H9 (cell line): Measurements from ENCODE around the gene ZNF366. TPM values are rescaled to one million over a fixed set of nuclear protein-coding genes. Genes with fewer than 3 reads are reported as not detected.

Experiments
- DNase-seq: peaks from one replicate; pipeline ENCODE4 v3.0.0-alpha.2; 2017
- H2AFZ ChIP-seq: one replicate; pipeline ENCODE4 v1.6.1; 2013; ENCODE audit warnings: mild to moderate bottlenecking, low read length, control low read depth, moderate library complexity
- H2AK5ac ChIP-seq: 2 replicates; pipeline ENCODE4 v1.6.1; 2013; ENCODE audit warnings: low read length, control low read depth, mixed read lengths; ENCODE audit not compliant: insufficient read length
- H2BK120ac ChIP-seq: one replicate; pipeline ENCODE4 v1.6.1; 2013; ENCODE audit warnings: low read depth, mild to moderate bottlenecking, low read length, control low read depth, inconsistent platforms; ENCODE audit not compliant: poor library complexity, severe bottlenecking
- H2BK12ac ChIP-seq: 2 replicates; pipeline ENCODE4 v1.6.1; 2013; ENCODE audit warnings: low read length, control low read depth, mixed read lengths, low read depth; ENCODE audit not compliant: insufficient read length
- H2BK15ac ChIP-seq: 2 replicates; pipeline ENCODE4 v1.6.1; 2013; ENCODE audit warnings: low read depth, low read length, control low read depth
- H2BK20ac ChIP-seq: one replicate; pipeline ENCODE4 v1.6.1; 2013; ENCODE audit warnings: low read depth, mild to moderate bottlenecking, low read length, control low read depth, inconsistent platforms; ENCODE audit not compliant: poor library complexity, severe bottlenecking
- H2BK5ac ChIP-seq: 2 replicates; pipeline ENCODE4 v1.6.1; 2013; ENCODE audit warnings: low read length, control low read depth, mixed read lengths; ENCODE audit not compliant: insufficient read length
- H3K14ac ChIP-seq: 2 replicates; pipeline ENCODE4 v1.6.1; 2013; ENCODE audit warnings: low read length, control low read depth; ENCODE audit not compliant: insufficient read depth
- H3K18ac ChIP-seq: 2 replicates; pipeline ENCODE4 v1.6.1; 2013; ENCODE audit warnings: low read depth, mild to moderate bottlenecking, mixed read lengths, low read length, control low read depth; ENCODE audit not compliant: insufficient read length
- H3K23ac ChIP-seq: 2 replicates; pipeline ENCODE4 v1.6.1; 2013; ENCODE audit warnings: low read length, control low read depth, mixed read lengths, low read depth; ENCODE audit not compliant: insufficient read length
- H3K23me2 ChIP-seq: 2 replicates; pipeline ENCODE4 v1.6.1; 2013; ENCODE audit warnings: low read depth, mild to moderate bottlenecking, mixed read lengths, low read length, control low read depth; ENCODE audit not compliant: insufficient read length, poor library complexity, severe bottlenecking
- H3K27ac ChIP-seq: 2 replicates; pipeline ENCODE4 v1.5.1; 2013; ENCODE audit warnings: low read length, control low read depth, mixed read lengths, low read depth; ENCODE audit not compliant: insufficient read length
- H3K27me3 ChIP-seq: 2 replicates; pipeline ENCODE4 v1.6.1; 2013; ENCODE audit warnings: low read length, control low read depth, inconsistent platforms; ENCODE audit not compliant: insufficient read depth
- H3K4ac ChIP-seq: 2 replicates; pipeline ENCODE4 v1.6.1; 2013; ENCODE audit warnings: low read depth, mild to moderate bottlenecking, control low read depth, inconsistent platforms, low read length, moderate library complexity
- H3K4me1 ChIP-seq: 2 replicates; pipeline ENCODE4 v1.6.1; 2013; ENCODE audit warnings: low read length, control low read depth, inconsistent platforms; ENCODE audit not compliant: insufficient read depth
- H3K4me2 ChIP-seq: 2 replicates; pipeline ENCODE4 v1.6.1; 2013; ENCODE audit warnings: low read length, control low read depth, mixed read lengths; ENCODE audit not compliant: insufficient read length, insufficient read depth
- H3K56ac ChIP-seq: 2 replicates; pipeline ENCODE4 v1.6.1; 2013; ENCODE audit warnings: low read depth, mild to moderate bottlenecking, mixed read lengths, low read length, control low read depth; ENCODE audit not compliant: insufficient read length
- H3K79me1 ChIP-seq: 2 replicates; pipeline ENCODE4 v1.6.1; 2013; ENCODE audit warnings: low read depth, mild to moderate bottlenecking, moderate library complexity, low read length, control low read depth, inconsistent platforms; ENCODE audit not compliant: insufficient read depth, poor library complexity, severe bottlenecking
- H3K79me2 ChIP-seq: 2 replicates; pipeline ENCODE4 v1.6.1; 2013; ENCODE audit warnings: low read length, control low read depth, inconsistent platforms; ENCODE audit not compliant: insufficient read depth
- H3K9ac ChIP-seq: 2 replicates; pipeline ENCODE4 v1.6.1; 2013; ENCODE audit warnings: low read length, control low read depth, mixed read lengths; ENCODE audit not compliant: insufficient read length; ENCODE audit errors: extremely low read depth
- H3K9me3 ChIP-seq: one replicate; pipeline ENCODE4 v1.6.1; 2013; ENCODE audit warnings: low read depth, low read length, inconsistent platforms; ENCODE audit not compliant: control insufficient read depth
- H3T11ph ChIP-seq: one replicate; pipeline ENCODE4 v1.6.1; 2013; ENCODE audit warnings: mild to moderate bottlenecking, low read length, control low read depth, inconsistent platforms
- H4K20me1 ChIP-seq: one replicate; pipeline ENCODE4 v1.6.1; 2013; ENCODE audit not compliant: control insufficient read depth, insufficient read length, insufficient read depth
- H4K5ac ChIP-seq: 2 replicates; pipeline ENCODE4 v1.6.1; 2013; ENCODE audit warnings: low read depth, mild to moderate bottlenecking, mixed read lengths, low read length, control low read depth; ENCODE audit not compliant: insufficient read length
- H4K8ac ChIP-seq: replicated peaks from 2 replicates; pipeline ENCODE4 v1.6.1; 2013; ENCODE audit warnings: low read length, control low read depth, mixed read lengths, low read depth; ENCODE audit not compliant: insufficient read length
- H4K91ac ChIP-seq: 2 replicates; pipeline ENCODE4 v1.6.1; 2013; ENCODE audit warnings: low read depth, mild to moderate bottlenecking, moderate library complexity, mixed read lengths, low read length, control low read depth; ENCODE audit not compliant: insufficient read length
- H3K27ac Mint-ChIP-seq, 3 experiments: 2 replicates in 2 of 3; 3 replicates in 1 of 3; pipeline ENCODE4 v1.8.0; 2020 to 2021; ENCODE audit warnings: mixed read lengths in 3 of 3, mild to moderate bottlenecking in 1 of 3, moderate library complexity in 1 of 3
- H3K27me3 Mint-ChIP-seq: 2 replicates; pipeline ENCODE4 v1.8.0; 2021; ENCODE audit warnings: low read depth, mild to moderate bottlenecking, moderate library complexity, mixed read lengths
- H3K36me3 Mint-ChIP-seq, 3 experiments: 2 replicates in 2 of 3; 3 replicates in 1 of 3; pipeline ENCODE4 v1.8.0; 2020 to 2021; ENCODE audit warnings: low read depth in 3 of 3, mixed read lengths in 3 of 3; ENCODE audit not compliant: insufficient read depth in 1 of 3
- H3K4me1 Mint-ChIP-seq, 2 experiments: 2 replicates each; pipeline ENCODE4 v1.8.0; 2020; ENCODE audit warnings: mixed read lengths in 2 of 2
- H3K4me3 Mint-ChIP-seq, 2 experiments: 2 replicates in 1 of 2; 3 replicates in 1 of 2; pipeline ENCODE4 v1.8.0; 2020 to 2021; ENCODE audit warnings: mild to moderate bottlenecking in 2 of 2, mixed read lengths in 2 of 2, moderate library complexity in 1 of 2
- H3K9me3 Mint-ChIP-seq, 2 experiments: 2 replicates in 1 of 2; 3 replicates in 1 of 2; pipeline ENCODE4 v1.8.0; 2020; ENCODE audit warnings: mild to moderate bottlenecking in 2 of 2, mixed read lengths in 2 of 2, moderate library complexity in 1 of 2
- CTCF ChIP-seq: fragments of 200-600 bp; sonication (generic); conservative IDR thresholded peaks from 3 replicates; pipeline ENCODE4 v1.8.0; 2021; ENCODE audit warnings: antibody characterized with exemption, mild to moderate bottlenecking
- whole genome bisulfite sequencing: extraction: QIAGEN DNeasy Blood & Tissue Kit; methylation state at CpG from one replicate; pipeline ENCODE4 v1.1.7; 2013; ENCODE audit warnings: missing lambda C conversion rate, low lambda C conversion rate, mixed read lengths; ENCODE audit not compliant: insufficient read length; ENCODE audit errors: extremely low coverage; 5-methylcytosine and 5-hydroxymethylcytosine counted together
- total RNA-seq: library from RNA; stranded (reverse); gene quantifications from 2 replicates; pipeline ENCODE4 v1.2.1, GENCODE V29; 2021

ZNF366 gene
- total RNA-seq, 1 experiment from 2014 or later, result not detected

DNA sequence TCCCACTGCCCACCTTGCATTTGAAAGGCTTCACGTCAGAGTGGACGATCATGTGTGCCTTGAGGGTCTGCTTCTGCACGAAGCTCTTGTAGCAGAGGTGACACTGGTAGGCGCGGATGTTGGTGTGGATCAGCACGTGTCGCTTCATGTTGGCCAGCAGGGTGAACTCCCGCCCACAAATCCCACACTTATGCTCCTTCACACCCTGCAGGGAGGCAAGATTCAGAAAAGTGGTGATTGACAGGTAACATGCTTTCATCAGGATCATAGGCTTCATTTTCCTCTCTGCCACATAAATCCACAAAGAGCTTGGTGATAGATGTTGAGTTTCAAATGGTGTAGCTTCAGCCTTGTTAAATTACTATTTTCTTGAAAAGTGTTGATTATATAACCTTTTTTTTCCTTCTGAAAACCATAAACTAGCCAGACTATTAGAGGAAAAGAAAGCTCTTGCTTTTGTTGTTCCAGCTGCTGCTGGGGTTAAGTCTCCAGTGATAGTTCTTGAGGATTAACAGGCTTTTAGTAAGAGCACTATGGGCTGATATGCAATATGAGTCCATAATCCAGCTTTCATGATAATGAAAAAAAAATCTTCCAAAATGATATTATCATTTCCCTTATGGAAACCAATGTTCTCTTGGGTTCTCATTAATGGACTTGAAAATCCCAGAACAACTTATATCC lies 50.7 kb downstream of the ZNF366 start:
- H3T11ph ChIP-seq, result no peak overlapping the region
- H4K8ac ChIP-seq, result no peak overlapping the region
- Mint-ChIP-seq H3K36me3 (no peaks in the 10 kb centered on the region), H3K4me1 (peaks cover 9 to 12% of the 10 kb centered on the region in 2 experiments), H3K4me3 (no peak overlapping the region), H3K27ac (no peak overlapping the region), H3K27me3 (peaks cover 5% of the 10 kb centered on the region), H3K9me3 (no peaks in the 10 kb centered on the region; a peak in 1 of 5 replicates)
- no peaks in the 10 kb centered on the region for H3K27me3 ChIP-seq
- H2BK15ac ChIP-seq, result no peak overlapping the region
- H3K9me3 ChIP-seq, result no peaks in the 10 kb centered on the region
- H2BK12ac ChIP-seq, result no peak overlapping the region
- H2AFZ ChIP-seq, result no peak overlapping the region
- H3K79me1 ChIP-seq, result no peaks in the 10 kb centered on the region
- H3K4me2 ChIP-seq, result no peak overlapping the region
- H2BK20ac ChIP-seq, result no peak overlapping the region
- H3K9ac ChIP-seq, result no peak overlapping the region
- DNase-seq, result no peak
- H3K23ac ChIP-seq, result no peak overlapping the region
- H3K14ac ChIP-seq, result no peak overlapping the region
- H4K91ac ChIP-seq, result no peak overlapping the region
- no CpG with 5 or more reads among the region's 8 CpGs for WGBS
- 0 out of 2 replicates have a peak, but pooled peaks cover 2% of the 10 kb centered on the region for H3K4me1 ChIP-seq
- no peak for TF ChIP-seq CTCF
- no peak overlapping the region for H3K56ac ChIP-seq
- no peak overlapping the region for H3K18ac ChIP-seq
- no peaks in the 10 kb centered on the region for H4K20me1 ChIP-seq
- no peak overlapping the region for H2BK120ac ChIP-seq
- H2AK5ac ChIP-seq, result no peak overlapping the region
- H2BK5ac ChIP-seq, result no peak overlapping the region
- no peaks in the 10 kb centered on the region for H3K79me2 ChIP-seq
- no peak overlapping the region for H3K27ac ChIP-seq
- no peaks in the 10 kb centered on the region for H3K23me2 ChIP-seq
- H3K4ac ChIP-seq, result no peak overlapping the region
- no peak overlapping the region for H4K5ac ChIP-seq
